Measurements from ENCODE around the gene EFHC2. TPM values are rescaled to one million over a fixed set of nuclear protein-coding genes. Genes with fewer than 3 reads are reported as not detected.

The EFHC2 gene
- total RNA-seq, 1 donor from 2014 or later, result not detected

- H3K36me3 ChIP-seq (ENCODE audit: insufficient read depth, low read length), result no peaks in the 10 kb centered on the region
- DNase-seq (ENCODE audit: low read depth), result no peak
- no peaks in the 10 kb centered on the region for H3K79me2 ChIP-seq (ENCODE audit: insufficient read depth, low read length)
- no peaks in the 10 kb centered on the region for H3K9me3 ChIP-seq (ENCODE audit: insufficient read depth, low read depth, low read length)
- peaks cover 3% of the 10 kb centered on the region for H3K4me1 Mint-ChIP-seq (ENCODE audit: low read depth, unreplicated experiment)
- H3K27ac ChIP-seq (ENCODE audit: low read depth, low read length), result no peak overlapping the region
- no peaks in the 10 kb centered on the region for H3K27me3 ChIP-seq (ENCODE audit: insufficient read depth, low read length)
- H3K4me3 Mint-ChIP-seq (ENCODE audit: unreplicated experiment), result no peak overlapping the region
- FAIRE-seq, result no peak
- no peak overlapping the region for H3K27ac Mint-ChIP-seq (ENCODE audit: unreplicated experiment)
- no peaks in the 10 kb centered on the region for H4K20me1 ChIP-seq (ENCODE audit: insufficient read depth, low read length)
- no peak overlapping the region for H3K9ac ChIP-seq (ENCODE audit: low read length)
- no peaks in the 10 kb centered on the region for H3K9me3 Mint-ChIP-seq (ENCODE audit: unreplicated experiment)
- H2AFZ ChIP-seq (ENCODE audit: low read depth, low read length), result no peak overlapping the region
- H3K4me1 ChIP-seq (ENCODE audit: insufficient read depth, low read length), result no peaks in the 10 kb centered on the region
- no peak overlapping the region for H3K4me3 ChIP-seq (ENCODE audit: insufficient read depth, low read depth, low read length)
- H3K27me3 Mint-ChIP-seq (ENCODE audit: low read depth, unreplicated experiment), result no peaks in the 10 kb centered on the region
- H3K4me2 ChIP-seq (ENCODE audit: low read length), result no peak overlapping the region
- TF ChIP-seq EZH2 (IDR thresholded peaks at IDR 0.05; ENCODE audit: insufficient read depth, low read length), result no peak
- no peak for TF ChIP-seq CTCF (IDR thresholded peaks at IDR 0.05; ENCODE audit: insufficient read depth, low read depth, low read length)
- H3K36me3 Mint-ChIP-seq (ENCODE audit: low read depth, unreplicated experiment), result no peaks in the 10 kb centered on the region
Observed at GRCh38 chrX:44349561-44349960, 6.1 kb upstream of the EFHC2 start.

- no peaks in the 10 kb centered on the region for H3K36me3 Mint-ChIP-seq (ENCODE audit: low read depth, unreplicated experiment)
- Histone ChIP-seq H3K27me3 (ENCODE audit: insufficient read depth, low read length) (no peaks in the 10 kb centered on the region), H3K4me2 (ENCODE audit: low read length) (no peak overlapping the region), H3K36me3 (ENCODE audit: insufficient read depth, low read length) (no peaks in the 10 kb centered on the region), H3K27ac (ENCODE audit: low read depth, low read length) (no peak overlapping the region), H3K9me3 (ENCODE audit: insufficient read depth, low read depth, low read length) (no peaks in the 10 kb centered on the region), H3K9ac (ENCODE audit: low read length) (no peak overlapping the region), H3K4me1 (ENCODE audit: insufficient read depth, low read length) (no peaks in the 10 kb centered on the region), H3K79me2 (ENCODE audit: insufficient read depth, low read length) (no peaks in the 10 kb centered on the region), H3K4me3 (ENCODE audit: insufficient read depth, low read depth, low read length) (no peak overlapping the region), H2AFZ (ENCODE audit: low read depth, low read length) (no peak overlapping the region), H4K20me1 (ENCODE audit: insufficient read depth, low read length) (no peaks in the 10 kb centered on the region)
- H3K27ac Mint-ChIP-seq (ENCODE audit: unreplicated experiment), result no peak overlapping the region
- no peaks in the 10 kb centered on the region for H3K9me3 Mint-ChIP-seq (ENCODE audit: unreplicated experiment)
- DNase-seq (ENCODE audit: low read depth) (no peak), FAIRE-seq (no peak)
- H3K4me3 Mint-ChIP-seq (ENCODE audit: unreplicated experiment), result no peak overlapping the region
- no peaks in the 10 kb centered on the region for H3K4me1 Mint-ChIP-seq (ENCODE audit: low read depth, unreplicated experiment)
- H3K27me3 Mint-ChIP-seq (ENCODE audit: low read depth, unreplicated experiment), result no peaks in the 10 kb centered on the region
- no peak for TF ChIP-seq EZH2 (IDR thresholded peaks at IDR 0.05; ENCODE audit: insufficient read depth, low read length)
- no peak for TF ChIP-seq CTCF (IDR thresholded peaks at IDR 0.05; ENCODE audit: insufficient read depth, low read depth, low read length)
Observed at GRCh38 chrX:44344687-44345086, 1.2 kb upstream of the EFHC2 start.

- no peaks in the 10 kb centered on the region for H4K20me1 ChIP-seq (ENCODE audit: insufficient read depth, low read length)
- no peak overlapping the region for H3K27ac ChIP-seq (ENCODE audit: low read depth, low read length)
- H3K9ac ChIP-seq (ENCODE audit: low read length), result no peak overlapping the region
- TF ChIP-seq EZH2 (IDR thresholded peaks at IDR 0.05; ENCODE audit: insufficient read depth, low read length), result no peak
- no peak for TF ChIP-seq CTCF (IDR thresholded peaks at IDR 0.05; ENCODE audit: insufficient read depth, low read depth, low read length)
- DNase-seq (ENCODE audit: low read depth) (no peak), FAIRE-seq (no peak)
- H3K79me2 ChIP-seq (ENCODE audit: insufficient read depth, low read length), result no peaks in the 10 kb centered on the region
- no peaks in the 10 kb centered on the region for H3K36me3 ChIP-seq (ENCODE audit: insufficient read depth, low read length)
- no peaks in the 10 kb centered on the region for H3K4me1 ChIP-seq (ENCODE audit: insufficient read depth, low read length)
- Mint-ChIP-seq H3K27me3 (ENCODE audit: low read depth, unreplicated experiment) (no peaks in the 10 kb centered on the region), H3K36me3 (ENCODE audit: low read depth, unreplicated experiment) (no peaks in the 10 kb centered on the region), H3K4me3 (ENCODE audit: unreplicated experiment) (no peak overlapping the region), H3K27ac (ENCODE audit: unreplicated experiment) (no peak overlapping the region), H3K9me3 (ENCODE audit: unreplicated experiment) (no peaks in the 10 kb centered on the region), H3K4me1 (ENCODE audit: low read depth, unreplicated experiment) (no peaks in the 10 kb centered on the region)
- no peaks in the 10 kb centered on the region for H3K27me3 ChIP-seq (ENCODE audit: insufficient read depth, low read length)
- peak overlapping the region; percentile 82 for H3K4me2 ChIP-seq (ENCODE audit: low read length)
- no peak overlapping the region for H2AFZ ChIP-seq (ENCODE audit: low read depth, low read length)
- no peaks in the 10 kb centered on the region for H3K9me3 ChIP-seq (ENCODE audit: insufficient read depth, low read depth, low read length)
- H3K4me3 ChIP-seq (ENCODE audit: insufficient read depth, low read depth, low read length), result no peak overlapping the region
Observed at GRCh38 chrX:44344194-44344593, 722 bp upstream of the EFHC2 start.

Measured in astrocyte (in vitro differentiated cells and primary cell).